ENCODE measurements around the gene MS4A13. TPM values are rescaled to one million over a fixed set of nuclear protein-coding genes. Genes with fewer than 3 reads are reported as not detected.

The MS4A13 gene
- total RNA-seq (2021; ENCODE audit: unreplicated experiment), result not detected
- not detected in 2 replicates for polyA plus RNA-seq (2012)
- percentile 16 among the genes with signal in this experiment for Bru-seq, nascent RNA
- BruChase-seq, experiment 1, labeled RNA remaining after a 6-hour chase, result percentile 10 among the genes with signal in this experiment
- BruChase-seq, experiment 2, labeled RNA remaining after a 2-hour chase, result percentile 16 among the genes with signal in this experiment
- long read RNA-seq, result 0 reads

DNA sequence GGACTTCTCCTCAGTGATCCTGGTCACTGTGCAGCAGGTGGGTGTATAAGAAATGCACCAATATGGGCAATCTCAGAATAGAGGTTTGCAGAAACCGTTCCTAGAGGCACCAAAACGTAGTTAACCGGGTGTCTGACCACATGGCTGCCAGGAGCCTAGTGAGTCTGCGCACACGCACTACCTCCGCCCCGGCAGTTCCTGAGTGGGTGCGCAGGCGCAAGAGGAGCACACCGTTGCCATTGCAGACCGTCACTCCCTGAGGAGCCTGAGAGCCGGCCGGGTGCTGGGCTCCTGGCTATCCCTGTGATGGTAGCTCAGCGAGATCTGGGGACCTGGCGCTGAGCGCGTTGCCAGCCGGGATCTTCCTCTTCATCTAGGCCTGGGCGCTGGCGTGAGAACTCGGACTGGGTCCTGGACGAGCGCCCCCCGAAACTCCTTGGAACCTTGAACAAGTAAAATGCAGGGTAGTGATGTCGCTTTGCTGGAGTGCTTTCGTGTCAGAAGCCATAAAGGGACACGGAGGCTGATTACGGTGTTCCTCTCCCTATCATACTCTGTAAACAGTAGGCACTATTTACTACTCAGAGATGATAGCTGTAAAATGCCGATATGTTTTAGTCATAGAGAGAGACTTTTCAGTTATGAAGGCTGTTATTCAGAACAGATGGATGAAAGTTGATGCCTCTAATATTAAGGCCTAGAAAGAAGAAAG is at the start of gene MS4A13:
TSS of gene MS4A13 (plus strand) at position 249 of the 712 bp plus-strand sequence. CDS start 2,692 bp downstream, outside the sequence.
- H4K20me1 ChIP-seq (ENCODE audit: insufficient read depth), result no peaks in the 10 kb centered on the region
- BruUV-seq (replicated peaks), result no TSS peak
- H3K9me2 ChIP-seq (ENCODE audit: insufficient read depth), result no peaks in the 10 kb centered on the region
- no peaks in the 10 kb centered on the region for H3K79me2 ChIP-seq (ENCODE audit: insufficient read depth, low read length)
- no peaks in the 10 kb centered on the region for H3K36me3 ChIP-seq (ENCODE audit: control insufficient read depth in 1 of 2, insufficient read depth in 2 of 2, low read length in 2 of 2)
- DNase-seq (ENCODE audit: low read depth, low spot score) (no peak), ATAC-seq (no peak)
- TF ChIP-seq TCF7L2 (IDR thresholded peaks at IDR 0.05; ENCODE audit: borderline replicate concordance, extremely low read depth, insufficient read depth, insufficient read length), result no peak
- TF ChIP-seq ZFX (IDR thresholded peaks at IDR 0.05), result no peak
- TF ChIP-seq, protein P1, sequence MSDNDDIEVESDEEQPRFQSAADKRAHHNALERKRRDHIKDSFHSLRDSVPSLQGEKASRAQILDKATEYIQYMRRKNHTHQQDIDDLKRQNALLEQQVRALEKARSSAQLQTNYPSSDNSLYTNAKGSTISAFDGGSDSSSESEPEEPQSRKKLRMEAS (IDR thresholded peaks at IDR 0.05), result no peak
- TF ChIP-seq ZNF274 (IDR thresholded peaks at IDR 0.05; ENCODE audit: low read depth, low read length), result no peak
- no peak for TF ChIP-seq CBX3 (IDR thresholded peaks at IDR 0.05; ENCODE audit: low read depth)
- TF ChIP-seq EGR1 (IDR thresholded peaks at IDR 0.05; ENCODE audit: low read depth), result no peak
- TF ChIP-seq ATF3 (IDR thresholded peaks at IDR 0.05), result no peak
- no peak for TF ChIP-seq REST (IDR thresholded peaks at IDR 0.05; ENCODE audit: low read depth)
- TF ChIP-seq ZBTB33 (IDR thresholded peaks at IDR 0.05; ENCODE audit: extremely low read depth, insufficient replicate concordance, low read length), result no peak
- POLR2A ChIA-PET, result no interaction called here
- no peak within 1 kb of the TSS for H2AFZ ChIP-seq (ENCODE audit: low read depth, low read length, poor library complexity, severe bottlenecking)
- H3K27ac ChIP-seq (ENCODE audit: low read depth, low read length), result no peak within 1 kb of the TSS
- RAD21 ChIA-PET (ENCODE audit: low non-redundant PET in 1 of 2, low total read pairs in 2 of 2, uncharacterized antibody in 2 of 2, unreplicated experiment in 2 of 2), result no interaction called here
- no peak within 1 kb of the TSS for H3K4me3 ChIP-seq (replicated peaks in 1 of 2; ENCODE audit: low read depth in 1 of 2, low read length in 2 of 2)
- intact Hi-C loops (cut with micrococcal nuclease), result no loop called here
- H3K9ac ChIP-seq (ENCODE audit: low read length), result no peak within 1 kb of the TSS
- H3K4me1 ChIP-seq (ENCODE audit: control insufficient read depth in 1 of 2, insufficient read depth in 2 of 2, low read length in 2 of 2), result no peaks in the 10 kb centered on the region
- no peak within 1 kb of the TSS for H3K4me2 ChIP-seq (ENCODE audit: low read length)
- CTCF ChIA-PET, result no interaction called here
- H3K9me3 ChIP-seq (ENCODE audit: control insufficient read depth in 1 of 2, insufficient read depth in 1 of 2, low read depth in 1 of 2, low read length in 2 of 2), result no peaks in the 10 kb centered on the region
- H3K27me3 ChIP-seq (ENCODE audit: insufficient read depth, low read length), result no peaks in the 10 kb centered on the region

All from HCT116 (cell line).